ENCODE results near the gene PKDCC.
"Not testable (repeated sequence)": the region's sequence is repeated elsewhere in the genome, so short reads cannot be mapped to it uniquely, and the experiment has no call there.

Gene PKDCC

GRCh38 chr2:42067001-42067400 is 19.2 kb downstream of the PKDCC start:
- DNase-seq, result not testable (repeated sequence)

GRCh38 chr2:42067521-42067920 is 19.7 kb downstream of the PKDCC start:
- DNase-seq, result no peak

- DNase-seq, result no peak
Measured at GRCh38 chr2:42068571-42069178, 20.9 kb downstream of the PKDCC start.

DNA sequence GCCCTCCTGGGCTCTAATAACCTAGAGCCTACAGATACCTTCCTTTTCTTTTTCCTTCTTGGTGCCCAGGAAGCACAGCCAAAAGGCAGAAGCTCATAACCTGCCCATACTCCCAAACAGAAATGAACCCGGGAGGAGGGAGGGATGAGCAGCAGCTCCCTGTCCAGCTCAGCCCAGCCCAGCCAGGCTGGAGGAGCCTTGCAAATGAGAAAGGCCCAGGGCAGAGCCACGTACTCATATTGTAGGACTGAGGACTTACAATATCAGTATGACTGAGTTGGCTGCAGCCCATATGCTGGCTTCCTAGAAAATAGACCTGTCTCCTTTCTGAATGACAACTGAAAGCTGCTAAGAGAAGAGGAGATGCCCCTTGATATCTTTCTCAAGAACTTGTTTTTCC is 21.7 kb downstream of the PKDCC start:
- no peak for DNase-seq

DNA sequence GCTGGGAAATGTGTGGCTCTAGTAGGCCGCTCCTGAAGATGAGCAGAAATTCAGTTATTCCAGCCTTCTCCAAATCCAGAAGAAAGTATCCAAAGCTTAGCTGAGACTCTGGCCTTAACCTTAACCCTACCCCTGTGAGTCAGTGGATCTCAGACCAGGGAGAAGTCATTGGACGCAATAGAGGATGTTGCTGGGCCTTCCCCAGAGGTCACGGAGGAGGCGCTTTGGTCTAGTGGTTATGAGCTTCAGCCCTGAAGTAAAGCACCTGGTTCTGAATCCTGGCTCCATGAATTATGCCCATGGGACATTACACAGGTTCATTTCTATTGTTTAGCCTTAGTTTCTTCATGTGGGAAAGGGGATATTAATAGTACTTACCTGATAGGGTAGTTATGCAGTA is 24.0 kb downstream of the PKDCC start:
- no peak for DNase-seq

- DNase-seq, result no peak
Measured at GRCh38 chr2:42072349-42073118, 24.7 kb downstream of the PKDCC start.

DNA sequence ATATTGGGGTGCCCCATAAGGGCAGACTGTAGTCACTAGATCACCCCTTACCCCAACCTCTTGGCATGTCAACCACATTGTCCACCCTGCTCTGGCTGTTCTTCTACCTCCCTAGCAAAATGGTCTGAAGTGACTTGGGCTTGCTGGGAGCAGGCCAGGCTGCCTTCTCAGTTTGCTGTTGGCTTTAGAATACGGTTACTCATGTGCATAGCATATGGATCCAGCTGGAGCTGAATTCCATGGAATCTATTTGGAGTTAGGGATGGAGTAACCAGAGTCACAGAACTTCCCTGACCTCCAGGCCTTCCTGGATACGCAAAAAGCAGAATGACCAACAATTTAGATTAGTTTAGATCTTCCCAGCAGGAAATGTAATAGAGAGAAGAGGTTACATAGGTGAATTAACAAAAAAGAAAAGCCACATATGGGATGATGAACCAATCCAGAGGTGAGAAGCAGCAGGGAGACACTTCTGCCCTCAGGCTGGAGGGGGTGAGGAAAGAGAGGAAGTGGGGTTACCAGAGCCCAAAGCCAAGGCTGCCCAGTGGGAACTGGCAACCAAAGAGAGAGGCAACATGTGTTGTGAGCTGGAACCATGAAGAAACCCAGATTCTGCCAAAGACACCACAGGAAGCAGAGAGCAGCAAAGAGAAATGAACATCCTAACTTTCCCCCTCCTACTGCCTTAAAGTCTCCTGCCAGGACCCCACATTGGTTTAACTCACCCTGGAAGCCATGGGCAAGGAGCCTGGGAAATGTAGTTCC is 26.1 kb downstream of the PKDCC start:
- no peak for DNase-seq

DNA sequence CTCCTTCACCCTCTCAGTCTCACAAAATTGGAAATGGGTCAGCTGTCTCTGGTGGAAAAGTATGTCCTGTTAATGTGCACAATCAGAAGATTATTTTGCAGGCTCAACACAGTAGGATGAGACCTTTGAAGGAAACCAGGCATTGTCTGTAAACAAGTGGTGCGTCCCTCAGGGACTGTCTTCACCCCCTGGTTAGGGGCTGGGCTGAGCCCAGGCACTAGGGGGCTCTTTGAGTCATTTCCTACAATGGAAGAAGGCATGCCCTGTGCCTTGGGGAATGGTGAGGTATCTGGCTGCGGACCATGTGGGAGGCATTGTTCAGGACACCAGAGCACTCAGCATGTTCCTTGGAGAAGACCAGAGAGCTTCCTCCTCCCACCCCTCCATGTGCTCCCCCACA is 26.8 kb downstream of the PKDCC start:
- no peak for DNase-seq

DNA sequence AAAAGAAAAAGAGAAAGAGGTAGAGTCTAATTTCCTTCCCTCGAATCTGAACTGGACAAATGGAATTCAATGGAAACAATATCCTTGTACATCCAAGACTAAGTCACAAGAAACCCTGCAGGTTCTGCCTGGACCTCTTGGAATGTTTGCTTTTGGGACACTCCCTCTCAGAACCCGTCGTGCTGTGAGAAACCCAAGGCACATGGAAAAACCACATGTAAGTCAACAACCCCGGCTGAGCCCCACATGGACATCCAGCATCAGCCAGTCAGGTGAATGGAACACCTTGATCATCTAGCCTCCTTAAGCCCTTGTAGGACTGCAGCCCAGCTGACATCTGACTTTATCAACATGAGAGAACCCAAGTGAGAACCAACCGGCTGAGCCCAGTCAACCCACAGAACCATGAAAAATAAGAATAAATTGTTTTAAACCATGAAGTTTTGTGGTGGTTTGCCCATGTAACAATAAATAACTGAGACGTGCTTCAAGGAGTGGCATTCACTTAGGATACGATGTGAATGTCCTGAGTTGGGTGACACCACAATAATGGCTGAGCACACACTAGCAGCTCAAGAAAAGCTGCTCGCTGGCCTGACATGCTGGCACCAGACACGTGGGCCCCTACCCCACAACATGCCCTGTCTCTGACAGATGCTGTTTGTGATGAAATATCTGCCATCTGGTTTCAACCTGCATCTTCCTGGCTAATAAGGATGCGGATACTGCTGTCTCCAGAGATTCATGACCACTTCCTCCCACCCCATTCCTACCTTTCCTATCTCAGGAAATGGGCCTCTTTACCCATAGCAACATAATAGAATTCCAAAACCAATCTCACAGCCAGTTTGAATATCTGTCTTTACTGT is 28.8 kb downstream of the PKDCC start:
- DNase-seq, result no peak

GRCh38 chr2:42077343-42077742 is 29.5 kb downstream of the PKDCC start:
- DNase-seq, result no peak

DNA sequence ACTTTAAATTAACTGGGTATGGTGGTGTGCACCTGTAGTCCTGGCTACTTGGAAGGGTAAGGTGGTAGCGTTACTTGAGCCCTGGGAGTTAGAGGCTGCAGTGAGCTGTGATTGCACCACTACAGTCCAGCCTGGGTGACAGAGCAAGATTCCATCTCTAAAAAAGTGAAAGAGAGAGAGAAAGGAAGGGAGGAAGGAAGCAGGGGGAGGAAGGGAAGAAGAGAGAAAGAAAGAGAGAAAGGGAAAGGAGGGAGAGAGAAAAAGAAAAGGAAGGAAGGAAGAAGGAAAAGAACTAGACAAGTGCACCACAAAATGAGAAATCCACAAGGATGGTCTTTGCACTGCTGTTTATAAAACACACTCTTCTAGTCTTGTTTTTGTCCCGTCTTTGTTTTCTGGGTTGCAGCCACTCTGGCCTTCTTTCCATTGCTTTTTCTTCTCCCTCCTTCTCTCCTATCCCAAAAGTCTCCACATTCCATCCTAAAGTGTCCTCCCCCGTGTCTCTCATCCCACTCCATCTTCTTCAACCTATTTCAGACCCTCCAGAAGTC is 32.0 kb downstream of the PKDCC start:
- DNase-seq, result no peak

DNA sequence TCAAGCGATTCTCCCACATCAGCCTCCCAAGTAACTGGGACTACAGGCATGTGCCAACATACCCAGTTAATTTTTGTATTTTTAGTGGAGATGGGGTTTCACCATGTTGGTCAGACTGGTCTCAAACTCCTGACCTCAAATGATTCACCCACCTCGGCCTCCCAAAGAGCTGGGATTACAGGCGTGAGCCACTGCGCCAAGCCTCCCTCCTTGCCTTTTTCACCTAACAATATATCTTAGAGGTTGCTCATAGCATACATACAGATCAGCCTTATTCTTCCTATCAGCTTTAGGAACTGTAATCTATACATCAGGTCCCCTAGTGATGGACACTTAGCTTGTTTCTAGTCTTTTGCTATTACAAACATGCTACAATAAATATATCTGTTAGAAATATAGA is 33.3 kb downstream of the PKDCC start:
- DNase-seq, result not testable (repeated sequence)

- no peak for DNase-seq
Measured at GRCh38 chr2:42082016-42082415, 34.2 kb downstream of the PKDCC start.

DNA sequence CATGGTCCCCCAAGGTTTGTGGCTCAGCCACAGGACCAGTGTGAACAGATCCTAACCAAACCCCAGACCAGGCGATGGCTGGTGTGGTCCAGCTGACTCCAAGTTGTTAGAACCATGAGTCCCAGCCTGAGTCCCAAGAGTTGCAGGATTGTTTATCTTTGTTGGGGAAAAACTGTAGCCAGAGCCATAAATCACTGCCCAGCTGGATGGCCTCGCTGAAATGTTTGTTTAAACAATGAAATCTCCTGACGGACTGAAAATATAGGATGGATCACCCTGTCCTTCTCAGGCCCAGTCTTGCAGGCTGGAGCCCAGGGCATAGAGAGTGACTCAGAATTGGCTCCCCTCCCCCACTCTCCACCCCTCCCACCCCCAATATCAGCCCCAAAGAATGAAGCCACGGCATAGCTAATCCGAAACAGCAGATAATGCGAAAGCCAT is 36.4 kb downstream of the PKDCC start:
- DNase-seq, result no peak

GRCh38 chr2:42085070-42085469 is 37.2 kb downstream of the PKDCC start:
- not testable (repeated sequence) for DNase-seq

GRCh38 chr2:42085706-42086487 is 38.1 kb downstream of the PKDCC start:
- DNase-seq, result no peak

DNA sequence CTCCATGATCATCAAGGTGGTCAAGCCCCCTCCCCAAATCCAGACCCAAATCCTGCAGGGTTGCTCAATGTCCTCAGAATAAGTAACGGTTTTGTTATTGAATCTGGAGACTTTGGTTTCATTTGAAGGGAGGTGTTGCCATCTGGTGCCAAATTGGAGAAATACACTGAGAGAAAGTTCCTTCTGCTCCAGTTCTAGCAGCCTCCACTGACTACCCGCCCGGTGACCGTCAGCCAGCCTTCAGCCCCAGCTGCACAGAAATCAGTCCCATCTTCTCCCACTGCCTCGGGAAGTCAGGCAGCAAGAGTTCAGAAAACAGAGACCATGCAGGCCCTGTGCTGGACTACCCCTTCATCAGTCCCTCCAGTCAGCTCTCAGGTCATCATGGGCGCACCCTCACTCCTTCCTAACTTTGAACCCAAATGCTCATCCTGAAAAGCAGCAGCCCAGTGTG is 38.7 kb downstream of the PKDCC start:
- no peak for DNase-seq

DNA sequence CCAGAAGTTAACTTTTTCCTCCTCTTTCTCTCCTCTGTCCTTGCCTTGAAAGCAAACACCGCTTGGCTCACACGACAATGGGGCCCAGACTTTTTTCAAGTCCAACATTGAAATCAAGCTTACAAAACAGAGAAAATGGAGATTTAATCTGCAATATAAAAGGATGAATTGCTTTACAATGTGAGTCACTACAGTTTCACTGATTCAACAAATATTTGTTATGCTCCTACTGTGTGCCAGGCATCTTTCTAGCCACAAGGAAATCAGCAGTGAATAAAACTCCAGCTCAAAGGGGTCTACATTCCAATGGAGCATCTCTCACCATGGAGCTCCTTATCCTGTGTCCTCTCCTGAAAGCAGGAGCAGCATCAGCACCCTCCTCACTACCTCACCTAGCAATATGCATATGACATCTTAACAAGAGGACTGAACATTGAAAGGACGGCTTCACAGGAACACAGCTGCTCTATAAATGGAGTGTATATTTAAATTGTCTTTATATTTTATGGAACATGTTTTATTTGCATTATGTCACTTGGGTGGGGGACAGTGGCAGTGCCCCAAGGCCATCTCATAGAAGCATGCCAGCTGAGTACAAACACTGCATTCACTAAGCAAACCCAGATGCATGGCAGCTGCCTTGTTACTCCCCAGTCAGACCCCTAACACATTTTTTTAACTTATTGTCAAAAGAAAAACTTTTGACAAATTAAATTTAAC is 39.5 kb downstream of the PKDCC start:
- no peak for DNase-seq

DNA sequence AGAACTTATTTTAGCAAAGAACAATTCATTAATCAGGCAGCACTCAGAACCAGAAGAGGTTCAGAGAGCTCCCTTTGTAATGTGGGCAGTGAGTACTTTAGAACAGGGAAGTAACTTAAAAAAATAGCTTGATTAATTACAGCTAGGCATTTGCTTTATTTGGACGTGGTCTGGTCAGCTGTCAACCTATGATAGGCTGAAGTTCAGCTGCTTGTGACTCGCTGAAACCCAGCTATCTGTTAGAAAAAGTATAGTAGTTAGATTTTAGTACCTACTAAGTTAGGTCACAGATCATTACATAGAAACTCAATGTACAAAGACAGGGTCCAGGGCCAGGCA is 40.0 kb downstream of the PKDCC start:
- DNase-seq, result no peak

DNA sequence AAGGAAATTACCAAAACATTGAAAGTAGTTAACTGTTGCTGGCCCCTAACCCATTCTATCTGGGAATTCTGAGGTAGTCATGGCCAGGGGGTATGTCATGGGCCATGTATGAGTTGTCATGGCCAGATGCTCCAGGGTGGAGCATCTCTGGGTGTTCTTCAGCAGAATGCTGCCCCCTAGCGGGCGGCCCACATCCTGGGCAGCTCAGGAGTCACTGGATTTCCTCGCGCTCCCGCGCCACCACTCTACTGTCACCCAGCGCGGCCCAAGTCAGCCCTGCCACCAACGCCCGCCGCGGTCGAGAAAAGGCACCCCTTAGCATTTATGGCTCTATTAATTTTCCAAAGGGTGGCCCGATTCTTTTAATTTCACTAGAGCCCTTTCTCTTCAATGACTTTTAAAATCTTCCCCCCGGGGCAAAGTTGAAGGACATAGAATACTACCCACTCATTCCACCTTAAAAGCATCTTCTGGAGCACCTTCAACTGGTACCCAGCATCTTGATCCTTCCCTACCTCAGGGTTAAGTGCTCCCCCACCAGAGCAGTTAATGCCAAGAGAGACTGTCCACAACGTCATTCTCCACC is 41.6 kb downstream of the PKDCC start:
- DNase-seq, result peak; percentile 65

GRCh38 chr2:42090216-42090615 is 42.4 kb downstream of the PKDCC start:
- no peak for DNase-seq

Data from stimulated activated naive CD4-positive, alpha-beta T cell treated with Interleukin-2 at 50 U/mL for 16 hours (primary cell).